K562 (cell line): Measurements from ENCODE around the gene DSC2. TPM values are rescaled to one million over a fixed set of nuclear protein-coding genes. Genes with fewer than 3 reads are reported as not detected.

Source experiments
- ATAC-seq: fragments of 200-7000 bp; cut with Tn5 transposase; 3 replicates; pipeline ENCODE4 v1.9.1; 2020; ENCODE audit warnings: moderate library complexity
- BruUV-seq: library from RNA; stranded (reverse); fragments of 400-500 nt; replicated peaks from 2 replicates; lab custom pipeline; 2021; lab: Mats Ljungman, UMichigan
- CTCF ChIA-PET: fragments of 300-600 bp; formaldehyde crosslinking; extraction: SDS; loops from one replicate; lab custom pipeline; 2021; ENCODE audit warnings: low intra/inter-chr PET ratio; lab: Yijun Ruan, JAX
- POLR2A ChIA-PET: fragments of 300-600, 350-650 bp; sonication (Branson Sonifier 250); formaldehyde crosslinking; extraction: SDS; loops from one replicate; lab custom pipeline; 2021; ENCODE audit warnings: antibody characterized with exemption, inconsistent platforms; lab: Yijun Ruan, JAX
- DNase-seq, 4 experiments: peaks; one replicate each; pipeline versions ENCODE4 v3.0.0 to v3.0.0-alpha.2; 2011 to 2018; ENCODE audit warnings: low spot score in 3 of 4, mixed read lengths in 3 of 4; ENCODE audit errors: extremely low read depth in 1 of 4
- FAIRE-seq: peaks from 2 replicates; lab custom pipeline; 2011; peaks lifted over from hg19 to GRCh38; lab: Jason Lieb, UNC
- H2AFZ ChIP-seq: 2 replicates; pipeline ENCODE4 v1.6.0; 2011; ENCODE audit warnings: low read depth, low read length, control low read depth, inconsistent platforms
- H3K27ac ChIP-seq: fragments of 200-600 bp; 3 replicates; pipeline ENCODE4 v1.8.0; 2011; ENCODE audit warnings: low read depth, mild to moderate bottlenecking, control low read depth, inconsistent platforms, low read length, moderate library complexity, mixed read lengths; ENCODE audit errors: extremely low read depth
- H3K27me3 ChIP-seq, 2 experiments: fragments of 300-600 bp in 1 of 2; 2 replicates in 1 of 2; 3 replicates in 1 of 2; pipeline versions ENCODE4 v1.6.0 to v1.8.0; 2011; ENCODE audit warnings: inconsistent platforms in 2 of 2, low read length in 2 of 2, mild to moderate bottlenecking in 1 of 2, mixed read lengths in 1 of 2, moderate library complexity in 1 of 2; ENCODE audit not compliant: control insufficient read depth in 2 of 2, insufficient read depth in 2 of 2
- H3K36me3 ChIP-seq: fragments of 300-600 bp; 3 replicates; pipeline ENCODE4 v1.8.0; 2011; ENCODE audit warnings: mild to moderate bottlenecking, low read length, inconsistent platforms; ENCODE audit not compliant: control insufficient read depth, insufficient read depth
- H3K4me1 ChIP-seq, 2 experiments: fragments of 200-600 bp in 1 of 2; replicated peaks in 1 of 2; 2 replicates in 1 of 2; 3 replicates in 1 of 2; pipeline versions ENCODE4 v1.5.1 to v1.8.0; 2011; ENCODE audit warnings: inconsistent platforms in 2 of 2, low read length in 2 of 2, mild to moderate bottlenecking in 1 of 2, mixed read lengths in 1 of 2, moderate library complexity in 1 of 2; ENCODE audit not compliant: control insufficient read depth in 2 of 2, insufficient read depth in 2 of 2
- H3K4me2 ChIP-seq: 2 replicates; pipeline ENCODE4 v1.6.1; 2011; ENCODE audit warnings: low read length, control low read depth, inconsistent platforms, mixed read lengths; ENCODE audit not compliant: insufficient read depth
- H3K4me3 ChIP-seq: fragments of 200-600 bp; sonication (generic), shearing (Covaris generic); 2 replicates; pipeline ENCODE4 v1.5.1; 2016; ENCODE audit warnings: control low read depth, inconsistent platforms
- H3K79me2 ChIP-seq: fragments of 200-600 bp; 3 replicates; pipeline ENCODE4 v1.8.0; 2011; ENCODE audit warnings: low read length, inconsistent platforms; ENCODE audit not compliant: control insufficient read depth, insufficient read depth
- H3K9ac ChIP-seq, 2 experiments: 2 replicates each; pipeline versions ENCODE4 v1.6.0 to v1.6.1; 2011; ENCODE audit warnings: low read depth in 2 of 2, low read length in 2 of 2, control low read depth in 1 of 2, inconsistent platforms in 1 of 2, mild to moderate bottlenecking in 1 of 2, mixed read lengths in 1 of 2; ENCODE audit not compliant: insufficient read depth in 1 of 2
- H3K9me1 ChIP-seq: one replicate; pipeline ENCODE4 v1.6.0; 2011; ENCODE audit warnings: inconsistent platforms, mild to moderate bottlenecking, low read length, moderate library complexity; ENCODE audit not compliant: control insufficient read depth, insufficient read depth
- H3K9me3 ChIP-seq: replicated peaks from 2 replicates; pipeline ENCODE4 v1.5.1; 2011; ENCODE audit warnings: low read depth, low read length, inconsistent platforms; ENCODE audit not compliant: control insufficient read depth, insufficient read depth
- H4K20me1 ChIP-seq: replicated peaks from 2 replicates; pipeline ENCODE4 v1.6.1; 2011; ENCODE audit warnings: low read length, inconsistent platforms, mixed read lengths; ENCODE audit not compliant: control insufficient read depth, insufficient read depth
- CREM ChIP-seq: IDR thresholded peaks from 2 replicates; pipeline ENCODE4 v1.6.1; 2014; ENCODE audit warnings: antibody characterized with exemption, low read depth
- FOXJ2 ChIP-seq: fragments of 200-800 bp; sonication (Bioruptor generic); IDR thresholded peaks from 2 replicates; pipeline ENCODE4 v1.6.1; 2016; ENCODE audit warnings: missing genetic modification characterization, missing compliant biosample characterization
- FOXM1 ChIP-seq, 2 experiments: fragments of 450-650 bp in 1 of 2; sonication (generic) in 1 of 2; formaldehyde crosslinking in 1 of 2; IDR thresholded peaks; 2 replicates each; pipeline versions ENCODE4 v1.6.1 to v1.9.0; 2017 to 2022; ENCODE audit warnings: low read depth in 2 of 2, mild to moderate bottlenecking in 2 of 2, missing genetic modification reagents in 1 of 2, moderate library complexity in 1 of 2
- MCM2 ChIP-seq: fragments of 450-650 bp; IDR thresholded peaks from 2 replicates; pipeline ENCODE4 v1.6.1; 2017; ENCODE audit warnings: low read depth, mild to moderate bottlenecking
- MCM3 ChIP-seq: fragments of 450-650 bp; IDR thresholded peaks from 2 replicates; pipeline ENCODE4 v1.6.1; 2016
- NCOR1 ChIP-seq: fragments of 450-650 bp; IDR thresholded peaks from 2 replicates; pipeline ENCODE4 v1.6.1; 2016; ENCODE audit warnings: mild to moderate bottlenecking, moderate library complexity
- POU5F1 ChIP-seq: fragments of 150-350 bp; IDR thresholded peaks from 2 replicates; pipeline ENCODE4 v1.6.1; 2014; ENCODE audit warnings: borderline replicate concordance, low read length, low read depth, mild to moderate bottlenecking; ENCODE audit not compliant: partially characterized antibody
- SMAD2 ChIP-seq: fragments of 150-350 bp; IDR thresholded peaks from 2 replicates; pipeline ENCODE4 v1.6.1; 2014; ENCODE audit warnings: low read depth, mild to moderate bottlenecking, low read length
- TAF1 ChIP-seq: IDR thresholded peaks from 2 replicates; pipeline ENCODE4 v1.6.1; 2011; ENCODE audit warnings: mild to moderate bottlenecking, low read length, moderate library complexity; ENCODE audit not compliant: insufficient read depth, control insufficient read depth, severe bottlenecking; ENCODE audit errors: extremely low read depth
- THRAP3 ChIP-seq: fragments of 450-650 bp; IDR thresholded peaks from 2 replicates; pipeline ENCODE4 v1.6.1; 2016; ENCODE audit warnings: mild to moderate bottlenecking, inconsistent platforms, borderline replicate concordance
- TRIM24 ChIP-seq, 2 experiments: fragments of 450-650 bp; IDR thresholded peaks; 2 replicates each; pipeline ENCODE4 v1.6.1; 2016
- YBX1 ChIP-seq: fragments of 450-650 bp; IDR thresholded peaks from 2 replicates; pipeline ENCODE4 v1.7.1; 2016; ENCODE audit warnings: mild to moderate bottlenecking
- YY1 ChIP-seq, 3 experiments: IDR thresholded peaks; 2 replicates each; pipeline ENCODE4 v1.6.1; 2011; ENCODE audit warnings: low read length in 2 of 3, mild to moderate bottlenecking in 2 of 3, moderate library complexity in 2 of 3, borderline replicate concordance in 1 of 3, control low read depth in 1 of 3, low read depth in 1 of 3; ENCODE audit not compliant: insufficient read depth in 3 of 3, insufficient replicate concordance in 2 of 3, control insufficient read depth in 1 of 3, insufficient read length in 1 of 3; ENCODE audit errors: extremely low read depth in 1 of 3
- ZBTB8A ChIP-seq: fragments of 450-650 bp; IDR thresholded peaks from 2 replicates; pipeline ENCODE4 v1.6.1; 2018; ENCODE audit warnings: mild to moderate bottlenecking, moderate library complexity; ENCODE audit not compliant: partially characterized antibody
- ZNF518B ChIP-seq: fragments of 250-450 bp; sonication (Bioruptor Pico); IDR thresholded peaks from 2 replicates; pipeline ENCODE4 v1.5.0; 2021; ENCODE audit warnings: mild to moderate bottlenecking, moderate library complexity
- ZNF695 ChIP-seq: fragments of 450-650 bp; formaldehyde crosslinking; IDR thresholded peaks from 2 replicates; pipeline ENCODE4 v1.4.0; 2020; ENCODE audit warnings: mild to moderate bottlenecking, moderate library complexity
- WGBS: fragments of 100-300 bp; shearing (Covaris generic); methylation state at CpG from one replicate; pipeline ENCODE4 v1.1.6; 2016; ENCODE audit warnings: low coverage, mixed read lengths; ENCODE audit not compliant: insufficient coverage; ENCODE audit errors: missing lambda C conversion rate; 5-methylcytosine and 5-hydroxymethylcytosine counted together
- in situ Hi-C: fragments of 300-500 bp; cut with MboI; formaldehyde crosslinking; loops from 4 replicates; pipeline ENCODE4 v1.15.0; 2018; ENCODE audit warnings: inconsistent platforms, mixed read lengths
- intact Hi-C: fragments of 100-400 bp; cut with micrococcal nuclease; formaldehyde crosslinking; loops from 2 replicates; pipeline ENCODE4 v1.14.2; 2022
- polyA plus RNA-seq, 8 experiments: library from polyadenylated mRNA; depleted of rRNA in 4 of 8; stranded (reverse) in 5 of 8; unstranded in 3 of 8; fragments of >200 nt; fragmentation: Nextera tagmentation in 2 of 8; fragmentation: Illumina TruSeq in 1 of 8; extraction: Ambion mirVana in 2 of 8; extraction: Trizol in 1 of 8; gene quantifications; 2 replicates each; pipeline versions ENCODE4 v1.2.1 to v1.2.3, GENCODE V29; 2011 to 2014; ENCODE audit warnings: inconsistent platforms in 1 of 8, missing spikeins in 1 of 8
- total RNA-seq, 7 experiments: library from RNA; depleted of rRNA in 6 of 7; stranded (reverse); fragments of >200 nt in 6 of 7; fragmentation: Illumina TruSeq in 2 of 7; extraction: Trizol in 2 of 7; gene quantifications; 2 replicates each; pipeline versions ENCODE4 v1.2.1 to v1.2.3, GENCODE V29; 2011 to 2021; ENCODE audit warnings: low replicate concordance in 1 of 7

The DSC2 gene
- total and polyA plus RNA-seq, 9 of the 15 experiments (the other 6 are each of a cell fraction or from before 2014, with no cell fraction given) = 3.8 to 15.3 (median 6.4) TPM

GRCh38 chr18:31146809-31147208, 44.6 kb upstream of the DSC2 start:
- ATAC-seq = no peak
- FAIRE-seq = no peak

GRCh38 chr18:31143025-31143424, 40.8 kb upstream of the DSC2 start:
- in situ Hi-C loops = no loop called here
- H3K9me1 ChIP-seq = no peaks in the 10 kb centered on the region
- no TSS peak for BruUV-seq
- no peaks in the 10 kb centered on the region for H4K20me1 ChIP-seq
- intact Hi-C loops = no loop called here
- FAIRE-seq (no peak), ATAC-seq (peak; percentile 50; the same call in 2 of the 3 replicates), DNase-seq (no peak)
- no peaks in the 10 kb centered on the region for H3K36me3 ChIP-seq
- H3K27me3 ChIP-seq = no peaks in the 10 kb centered on the region
- ChIA-PET POLR2A (interaction anchor here (1.0 kb wide), 1 partner anchor 8 kb away, joined by 3 read pairs; no protein-coding TSS in a partner anchor), CTCF (no interaction called here)
- no peak overlapping the region for H2AFZ ChIP-seq
- no peak overlapping the region for H3K9ac ChIP-seq
- no peak overlapping the region for H3K27ac ChIP-seq
- no peaks in the 10 kb centered on the region for H3K9me3 ChIP-seq
- no peak overlapping the region for H3K4me3 ChIP-seq
- no peaks in the 10 kb centered on the region for H3K4me1 ChIP-seq
- H3K79me2 ChIP-seq = no peaks in the 10 kb centered on the region
- no peak overlapping the region for H3K4me2 ChIP-seq
- 20% methylated on average over 3 of the region's 3 CpGs for WGBS
- TF ChIP-seq MCM3 (no peak), ZNF518B (CRISPR knock-in tag) (no peak), TRIM24 (IDR thresholded peaks at IDR 0.05) (no peak), ZNF695 (no peak), FOXJ2 (tag) (no peak), CREM (no peak), ZBTB8A (no peak), MCM2 (no peak), POU5F1 (no peak), FOXM1 (IDR thresholded peaks at IDR 0.05; ENCODE audit: low read depth) (no peak), FOXM1 (CRISPR knock-in tag; IDR thresholded peaks at IDR 0.05; ENCODE audit: low read depth) (no peak), YBX1 (no peak), YY1 (IDR thresholded peaks at IDR 0.05; ENCODE audit: borderline replicate concordance in 1 of 3, control insufficient read depth in 1 of 3, extremely low read depth in 1 of 3, insufficient read depth in 3 of 3, insufficient read length in 1 of 3, insufficient replicate concordance in 2 of 3, low read depth in 1 of 3, low read length in 2 of 3) (no peak)

More at GRCh38 chr18:31146809-31147208, 44.6 kb upstream of the DSC2 start:
- intact Hi-C loops (no loop called here), in situ Hi-C loops (no loop called here)
- no peak overlapping the region for H3K9ac ChIP-seq
- H4K20me1 ChIP-seq = no peaks in the 10 kb centered on the region
- no peak overlapping the region for H3K4me3 ChIP-seq
- DNase-seq = no peak
- no peaks in the 10 kb centered on the region for H3K79me2 ChIP-seq
- H3K27me3 ChIP-seq = no peaks in the 10 kb centered on the region
- no peak overlapping the region for H3K4me2 ChIP-seq
- no peak overlapping the region for H3K27ac ChIP-seq
- no peaks in the 10 kb centered on the region for H3K36me3 ChIP-seq
- no peaks in the 10 kb centered on the region for H3K9me1 ChIP-seq
- no TSS peak for BruUV-seq
- H2AFZ ChIP-seq = no peak overlapping the region
- no peaks in the 10 kb centered on the region for H3K9me3 ChIP-seq
- ChIA-PET POLR2A (no interaction called here), CTCF (no interaction called here)
- H3K4me1 ChIP-seq = no peaks in the 10 kb centered on the region
- TF ChIP-seq SMAD2 = no peak
- no peak for TF ChIP-seq NCOR1
- no peak for TF ChIP-seq THRAP3
- no peak for TF ChIP-seq TAF1
